Hepatocyte (in vitro differentiated cells): ENCODE data around the gene LRRIQ1. TPM values are rescaled to one million over a fixed set of nuclear protein-coding genes. Genes with fewer than 3 reads are reported as not detected.

Experiments
- DNase-seq: peaks from one replicate; pipeline ENCODE4 v3.0.0-alpha.2; 2016; ENCODE audit warnings: low spot score
- H2AFZ ChIP-seq: fragments of 200-600 bp; sonication (generic); 2 replicates; pipeline ENCODE4 v1.6.0; 2016; ENCODE audit warnings: antibody characterized with exemption, mild to moderate bottlenecking
- H3K27ac ChIP-seq: fragments of 200-600 bp; sonication (generic); 2 replicates; pipeline ENCODE4 v1.5.1; 2016; ENCODE audit warnings: mild to moderate bottlenecking
- H3K27me3 ChIP-seq: fragments of 200-600 bp; sonication (generic); 2 replicates; pipeline ENCODE4 v1.6.1; 2016
- H3K36me3 ChIP-seq: fragments of 200-600 bp; sonication (generic); replicated peaks from 2 replicates; pipeline ENCODE4 v1.5.1; 2016; ENCODE audit warnings: low read depth; ENCODE audit not compliant: insufficient read depth
- H3K4me1 ChIP-seq: fragments of 200-600 bp; sonication (generic); 2 replicates; pipeline ENCODE4 v1.5.1; 2016; ENCODE audit warnings: mild to moderate bottlenecking, moderate library complexity; ENCODE audit not compliant: insufficient read depth
- H3K4me2 ChIP-seq: fragments of 200-600 bp; sonication (generic); 2 replicates; pipeline ENCODE4 v1.6.0; 2016
- H3K4me3 ChIP-seq: fragments of 200-600 bp; sonication (generic); 2 replicates; pipeline ENCODE4 v1.5.1; 2016; ENCODE audit warnings: mild to moderate bottlenecking
- H3K79me2 ChIP-seq: fragments of 200-600 bp; sonication (generic); 2 replicates; pipeline ENCODE4 v1.6.0; 2017; ENCODE audit warnings: mild to moderate bottlenecking
- H3K9me2 ChIP-seq: fragments of 200-600 bp; sonication (generic); replicated peaks from 2 replicates; pipeline ENCODE4 v1.6.0; 2017; ENCODE audit warnings: mild to moderate bottlenecking; ENCODE audit not compliant: insufficient read depth
- H3K9me3 ChIP-seq: fragments of 200-600 bp; sonication (generic); 2 replicates; pipeline ENCODE4 v1.5.1; 2016; ENCODE audit warnings: low read depth, mild to moderate bottlenecking
- H4K20me1 ChIP-seq: fragments of 200-600 bp; sonication (generic); 2 replicates; pipeline ENCODE4 v1.6.0; 2016; ENCODE audit warnings: mild to moderate bottlenecking; ENCODE audit not compliant: insufficient read depth, poor library complexity, severe bottlenecking
- CTCF ChIP-seq: fragments of 200-600 bp; sonication (generic); IDR thresholded peaks from 2 replicates; pipeline ENCODE4 v1.5.1; 2016; ENCODE audit warnings: antibody characterized with exemption, mild to moderate bottlenecking; ENCODE audit not compliant: poor library complexity
- EZH2 ChIP-seq: fragments of 200-600 bp; sonication (generic); IDR thresholded peaks from 2 replicates; pipeline ENCODE4 v1.6.1; 2016; ENCODE audit warnings: antibody characterized with exemption, mild to moderate bottlenecking, borderline replicate concordance
- EZH2phosphoT487 ChIP-seq: fragments of 200-600 bp; sonication (generic); IDR thresholded peaks from one replicate; pipeline ENCODE4 v1.6.1; 2018; ENCODE audit warnings: antibody characterized with exemption, mild to moderate bottlenecking, low read depth, moderate library complexity; ENCODE audit not compliant: unreplicated experiment, severe bottlenecking
- WGBS: methylation state at CpG from one replicate; pipeline ENCODE4 v1.1.6; 2016; ENCODE audit warnings: low lambda C conversion rate; ENCODE audit errors: missing lambda C conversion rate; 5-methylcytosine and 5-hydroxymethylcytosine counted together
- polyA plus RNA-seq: library from polyadenylated mRNA; unstranded; fragments of >200 nt; fragmentation: Nextera tagmentation; extraction: Ambion mirVana; gene quantifications from 2 replicates; pipeline ENCODE4 v1.2.1, GENCODE V29; 2016
- total RNA-seq: library from RNA; depleted of rRNA; stranded (reverse); fragments of >200 nt; gene quantifications from 2 replicates; pipeline ENCODE4 v1.2.3, GENCODE V29; 2014

The LRRIQ1 gene
- total and polyA plus RNA-seq, 2 experiments from 2014 or later = 0.07 to 0.13 TPM

DNA sequence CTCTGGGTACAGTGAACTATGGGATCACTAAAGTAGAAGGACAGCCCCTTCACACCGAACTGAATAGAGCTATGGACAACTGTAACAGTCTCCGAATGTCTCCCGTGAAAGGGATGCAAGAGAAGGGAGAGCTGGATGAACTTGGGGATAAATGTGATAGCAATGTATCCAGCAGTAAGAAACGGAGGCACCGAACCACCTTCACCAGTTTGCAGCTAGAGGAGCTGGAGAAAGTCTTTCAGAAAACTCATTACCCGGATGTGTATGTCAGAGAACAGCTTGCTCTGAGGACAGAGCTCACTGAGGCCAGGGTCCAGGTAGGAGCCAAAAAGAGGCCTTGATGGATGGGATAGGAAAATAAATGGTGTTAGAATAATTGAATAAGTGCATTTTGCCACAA, 247.4 kb downstream of the LRRIQ1 start:
- no peak overlapping the region for H3K4me2 ChIP-seq
- TF ChIP-seq CTCF = no peak
- no peak for TF ChIP-seq EZH2phosphoT487
- no peak for TF ChIP-seq EZH2

More for the DNA sequence above, 247.4 kb downstream of the LRRIQ1 start:
- H3K27me3 ChIP-seq = peaks cover 3% of the 10 kb centered on the region
- no peak overlapping the region for H2AFZ ChIP-seq
- no peaks in the 10 kb centered on the region for H3K4me1 ChIP-seq
- H3K79me2 ChIP-seq = peaks cover 8% of the 10 kb centered on the region
- 76% methylated on average over 6 of the region's 6 CpGs for WGBS
- no peak overlapping the region for H3K27ac ChIP-seq
- no peaks in the 10 kb centered on the region for H3K9me3 ChIP-seq
- peaks cover 3% of the 10 kb centered on the region for H4K20me1 ChIP-seq
- no peaks in the 10 kb centered on the region for H3K9me2 ChIP-seq
- no peak for DNase-seq
- no peak overlapping the region for H3K4me3 ChIP-seq
- no peaks in the 10 kb centered on the region for H3K36me3 ChIP-seq

Other genes with a start within 250 kb of the LRRIQ1 start
- gene SLC6A15, start 123.6 kb upstream of the LRRIQ1 start, total RNA-seq = 2.5 and 6.2 TPM in 2 replicates
- 1.3 and 2.2 TPM in 2 replicates for gene SLC6A15, start 123.6 kb upstream of the LRRIQ1 start, polyA plus RNA-seq
- not detected in 2 replicates for gene TSPAN19, start 74 bp upstream of the LRRIQ1 start, total RNA-seq
- not detected in 2 replicates for gene TSPAN19, start 74 bp upstream of the LRRIQ1 start, polyA plus RNA-seq
- gene ALX1, start 243.9 kb downstream of the LRRIQ1 start, total RNA-seq = 3.4 and 3.9 TPM in 2 replicates
- 3.8 and 5.7 TPM in 2 replicates for gene ALX1, start 243.9 kb downstream of the LRRIQ1 start, polyA plus RNA-seq